ENCODE data around the gene MAEA. TPM values are rescaled to one million over a fixed set of nuclear protein-coding genes. Genes with fewer than 3 reads are reported as not detected.

The MAEA gene
- total RNA-seq, 1 donor, result 54.8 TPM

DNA sequence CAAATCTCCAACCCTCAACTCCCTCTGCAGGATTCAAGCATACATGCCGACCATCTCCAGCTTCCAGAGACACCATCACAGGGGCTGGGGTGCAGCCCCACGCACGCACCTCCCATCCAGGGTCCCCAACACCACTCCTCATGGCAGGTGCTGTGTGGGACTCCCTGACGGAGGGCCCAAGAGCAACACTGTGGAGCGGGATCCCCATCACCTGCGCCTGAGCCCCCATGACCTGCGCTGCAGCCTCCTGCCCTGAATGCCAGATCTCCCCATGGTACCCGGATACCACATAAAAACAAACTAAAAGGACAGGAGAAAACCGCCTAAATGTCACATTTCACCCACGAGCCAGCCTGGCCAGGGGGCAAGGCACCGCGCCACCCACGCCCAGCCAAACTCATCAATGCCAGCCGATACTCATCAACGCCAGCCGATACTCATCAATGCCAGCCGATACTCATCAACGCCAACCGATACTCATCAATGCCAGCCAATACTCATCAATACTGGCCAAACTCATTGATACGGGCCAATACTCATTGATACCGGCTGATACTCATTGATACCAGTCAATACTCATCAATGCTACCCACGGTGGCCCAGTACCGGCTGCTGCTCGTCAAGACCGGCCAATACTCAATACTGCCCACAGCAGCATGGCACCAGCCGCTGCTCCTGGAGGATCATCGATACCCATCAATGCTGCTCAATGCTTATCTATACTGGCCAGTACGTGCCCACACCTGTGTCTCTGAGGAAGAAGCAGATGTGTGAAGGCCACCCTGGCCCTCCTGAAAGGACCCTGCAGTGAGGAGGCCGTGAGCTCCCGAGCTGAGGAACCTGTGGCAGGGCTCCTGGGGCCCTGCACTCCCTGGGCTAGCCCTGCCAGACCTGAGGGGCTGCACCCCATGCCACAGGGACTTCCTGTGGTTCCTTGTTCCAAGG is 46.9 kb upstream of the MAEA start:
- no peak overlapping the region for H3K4me3 ChIP-seq (ENCODE audit: low read depth, low read length)
- no peak for DNase-seq (ENCODE audit: low read depth)
- TF ChIP-seq, protein P1, sequence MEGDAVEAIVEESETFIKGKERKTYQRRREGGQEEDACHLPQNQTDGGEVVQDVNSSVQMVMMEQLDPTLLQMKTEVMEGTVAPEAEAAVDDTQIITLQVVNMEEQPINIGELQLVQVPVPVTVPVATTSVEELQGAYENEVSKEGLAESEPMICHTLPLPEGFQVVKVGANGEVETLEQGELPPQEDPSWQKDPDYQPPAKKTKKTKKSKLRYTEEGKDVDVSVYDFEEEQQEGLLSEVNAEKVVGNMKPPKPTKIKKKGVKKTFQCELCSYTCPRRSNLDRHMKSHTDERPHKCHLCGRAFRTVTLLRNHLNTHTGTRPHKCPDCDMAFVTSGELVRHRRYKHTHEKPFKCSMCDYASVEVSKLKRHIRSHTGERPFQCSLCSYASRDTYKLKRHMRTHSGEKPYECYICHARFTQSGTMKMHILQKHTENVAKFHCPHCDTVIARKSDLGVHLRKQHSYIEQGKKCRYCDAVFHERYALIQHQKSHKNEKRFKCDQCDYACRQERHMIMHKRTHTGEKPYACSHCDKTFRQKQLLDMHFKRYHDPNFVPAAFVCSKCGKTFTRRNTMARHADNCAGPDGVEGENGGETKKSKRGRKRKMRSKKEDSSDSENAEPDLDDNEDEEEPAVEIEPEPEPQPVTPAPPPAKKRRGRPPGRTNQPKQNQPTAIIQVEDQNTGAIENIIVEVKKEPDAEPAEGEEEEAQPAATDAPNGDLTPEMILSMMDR (IDR thresholded peaks at IDR 0.05; ENCODE audit: insufficient read depth, low read length), result no peak

DNA sequence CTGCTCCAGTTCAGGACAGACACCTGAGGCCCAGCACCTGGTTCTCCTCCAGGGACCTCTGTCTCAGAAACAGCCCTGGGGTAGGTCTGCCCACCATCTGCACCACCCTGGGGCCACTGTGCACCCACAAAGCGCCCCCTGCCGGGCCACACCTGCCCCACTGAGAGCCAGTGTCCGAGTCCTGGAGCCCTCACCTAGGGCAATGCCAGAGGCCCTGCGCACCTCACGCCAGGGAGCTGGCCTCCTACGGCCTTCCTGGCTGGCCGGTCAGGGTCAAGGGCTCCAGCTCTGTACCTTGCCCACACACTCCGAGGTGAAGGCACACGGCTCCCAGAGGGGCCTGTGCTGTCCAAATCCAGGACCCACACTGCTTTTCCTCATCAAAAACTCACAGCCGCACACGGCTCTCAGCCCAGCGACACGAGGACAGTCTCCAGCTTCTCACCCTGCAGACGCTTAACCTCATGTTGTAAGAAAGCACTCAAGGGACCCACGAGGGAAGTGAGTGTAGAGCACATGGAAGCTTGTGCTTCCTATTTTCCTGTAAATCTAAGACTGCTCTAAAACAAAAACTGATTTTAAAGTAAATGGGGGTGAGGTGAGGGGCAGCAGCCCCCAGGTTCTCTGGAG is 46.1 kb upstream of the MAEA start:
- TF ChIP-seq, protein P1 (IDR thresholded peaks at IDR 0.05; ENCODE audit: insufficient read depth, low read length), result no peak
- no peak overlapping the region for H3K4me3 ChIP-seq (ENCODE audit: low read depth, low read length)
- DNase-seq (ENCODE audit: low read depth), result no peak

DNA sequence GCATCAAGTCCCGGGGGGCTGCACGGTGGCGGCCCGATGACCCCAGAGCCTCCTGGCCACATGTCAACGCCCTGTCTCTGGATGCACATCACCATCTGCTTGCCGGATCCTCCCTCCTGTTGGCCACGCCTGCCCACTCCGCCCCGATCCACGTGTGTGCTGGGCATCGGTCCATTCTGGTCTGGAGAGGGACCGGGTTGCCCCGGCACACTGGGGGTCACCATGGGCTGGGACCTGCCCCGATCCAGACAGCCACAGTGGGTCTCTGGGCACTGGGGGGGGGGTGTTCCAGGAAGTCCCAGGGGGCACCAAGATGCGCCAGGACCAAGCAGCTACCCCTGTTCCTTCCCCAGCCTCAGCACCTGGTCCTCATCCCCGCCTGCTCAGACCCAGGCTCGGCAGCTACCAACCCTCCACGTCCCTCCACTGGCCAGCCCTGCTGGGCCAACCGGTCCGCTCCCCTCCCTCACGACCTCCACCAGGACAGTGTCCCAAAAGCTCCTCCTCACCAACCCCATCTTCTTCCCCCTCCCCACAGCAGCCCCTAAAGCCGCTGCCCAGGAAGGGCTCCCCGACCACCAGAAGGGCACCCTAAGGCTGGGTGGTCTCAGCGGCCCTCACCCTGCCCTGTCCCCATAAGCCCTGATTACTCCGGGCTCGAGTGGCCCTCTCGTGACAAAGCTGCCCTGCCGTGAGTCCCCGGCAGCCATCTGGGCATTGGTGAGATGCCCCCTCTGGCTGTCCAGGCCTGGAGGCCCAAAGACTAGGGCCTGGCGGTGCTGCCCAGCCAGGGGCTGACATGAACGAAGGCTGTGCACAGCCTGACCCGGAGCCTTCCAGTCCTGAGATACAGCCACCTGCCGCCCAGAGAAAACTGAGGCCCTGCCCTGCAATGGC is 45.4 kb upstream of the MAEA start:
- H3K4me3 ChIP-seq (ENCODE audit: low read depth, low read length), result no peak overlapping the region
- no peak for DNase-seq (ENCODE audit: low read depth)

DNA sequence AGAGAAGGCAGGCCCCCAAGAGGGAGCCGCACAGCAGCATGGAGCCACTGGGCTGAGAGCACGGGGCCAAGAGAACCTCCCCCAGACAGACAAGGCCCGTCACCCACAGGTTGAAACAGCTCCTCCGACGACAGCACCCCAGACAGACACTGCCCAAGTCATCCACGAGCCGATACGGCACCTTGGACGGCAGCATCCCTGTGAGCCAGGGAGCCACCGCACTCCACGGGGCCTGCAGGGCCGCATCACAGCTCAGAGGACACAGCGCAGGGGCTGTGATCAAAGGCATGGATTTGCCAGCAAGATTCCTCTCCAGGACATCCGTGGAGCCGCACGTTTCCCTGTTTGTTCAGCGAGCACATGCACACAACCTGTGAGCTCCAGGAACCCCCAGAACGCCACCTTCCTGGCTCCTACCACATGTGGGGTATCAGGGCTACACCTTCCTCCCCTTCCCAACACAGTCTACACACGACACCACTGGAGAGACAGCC is 44.7 kb upstream of the MAEA start:
- no peak overlapping the region for H3K4me3 ChIP-seq (ENCODE audit: low read depth, low read length)
- no peak for DNase-seq (ENCODE audit: low read depth)
- TF ChIP-seq, protein P1 (IDR thresholded peaks at IDR 0.05; ENCODE audit: insufficient read depth, low read length), result no peak

More for the DNA sequence above, 45.4 kb upstream of the MAEA start:
- TF ChIP-seq, protein P1 (IDR thresholded peaks at IDR 0.05; ENCODE audit: insufficient read depth, low read length), result no peak

DNA sequence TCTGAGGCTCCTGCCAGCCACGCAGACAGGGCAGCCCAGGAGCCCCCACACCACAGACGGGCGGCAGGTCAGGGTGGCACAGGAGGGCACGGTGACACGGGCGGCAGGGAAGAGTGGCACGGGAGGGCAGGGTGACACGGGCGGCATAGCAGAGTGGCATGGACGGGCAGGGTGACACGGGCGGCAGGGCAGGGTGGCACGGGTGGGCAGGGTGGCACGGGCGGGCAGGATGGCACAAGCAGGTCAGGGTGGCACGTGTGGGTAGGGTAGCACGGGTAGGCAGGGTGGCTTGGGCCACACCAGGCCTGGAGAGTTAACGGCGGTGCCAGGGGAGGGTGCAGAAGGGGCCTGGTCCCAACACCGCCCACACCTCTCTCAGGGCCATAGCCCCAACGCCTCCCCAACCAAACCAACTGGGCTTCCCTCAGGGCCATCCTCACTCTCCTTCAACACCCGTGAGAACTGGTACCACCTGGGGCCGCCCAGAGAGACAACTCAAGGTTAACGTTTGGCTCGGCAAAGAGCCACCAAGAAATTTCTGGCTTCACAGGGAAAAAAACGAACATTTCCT is 44.1 kb upstream of the MAEA start:
- H3K4me3 ChIP-seq (ENCODE audit: low read depth, low read length), result no peak overlapping the region
- DNase-seq (ENCODE audit: low read depth), result no peak
- TF ChIP-seq, protein P1 (IDR thresholded peaks at IDR 0.05; ENCODE audit: insufficient read depth, low read length), result no peak

Measured in fibroblast of the aortic adventitia (primary cell).